Ovary (tissue), 3 donors: ENCODE results near the gene GLCCI1.

Source experiments
- EP300 ChIP-seq: sonication (generic); formaldehyde crosslinking; IDR thresholded peaks from one replicate; pipeline ENCODE4 v1.6.1; 2017; ENCODE audit warnings: antibody characterized with exemption
- TF ChIP-seq, protein P1 (sequence below), 3 donors: fragments of 450-650 bp in 2 of 3; fragments of 200-600 bp in 1 of 3; IDR thresholded peaks; one replicate each; pipeline versions ENCODE4 v1.5.1 to v1.8.0; 2016 to 2022; ENCODE audit warnings: antibody characterized with exemption in 3 of 3, mild to moderate bottlenecking in 1 of 3
- donor health status: DM: no; HTN: no; CAD: no.

DNA sequence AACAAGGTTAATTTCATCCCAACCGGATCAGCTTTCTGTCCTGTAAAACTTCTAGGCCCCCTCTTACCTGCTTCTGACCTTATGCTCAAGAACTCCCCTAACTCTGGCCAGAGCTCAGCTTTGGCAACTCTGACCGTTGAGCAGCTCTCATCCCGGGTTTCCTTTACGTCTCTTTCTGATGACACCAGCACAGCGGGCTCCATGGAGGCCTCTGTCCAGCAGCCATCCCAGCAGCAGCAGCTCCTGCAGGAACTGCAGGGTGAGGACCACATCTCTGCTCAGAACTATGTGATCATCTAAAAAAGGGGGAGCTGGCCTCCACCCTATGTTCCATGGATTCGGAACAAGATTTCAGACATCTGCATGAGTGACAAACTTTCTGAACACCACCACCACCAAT, 117.6 kb downstream of the GLCCI1 start:
- TF ChIP-seq, protein P1, sequence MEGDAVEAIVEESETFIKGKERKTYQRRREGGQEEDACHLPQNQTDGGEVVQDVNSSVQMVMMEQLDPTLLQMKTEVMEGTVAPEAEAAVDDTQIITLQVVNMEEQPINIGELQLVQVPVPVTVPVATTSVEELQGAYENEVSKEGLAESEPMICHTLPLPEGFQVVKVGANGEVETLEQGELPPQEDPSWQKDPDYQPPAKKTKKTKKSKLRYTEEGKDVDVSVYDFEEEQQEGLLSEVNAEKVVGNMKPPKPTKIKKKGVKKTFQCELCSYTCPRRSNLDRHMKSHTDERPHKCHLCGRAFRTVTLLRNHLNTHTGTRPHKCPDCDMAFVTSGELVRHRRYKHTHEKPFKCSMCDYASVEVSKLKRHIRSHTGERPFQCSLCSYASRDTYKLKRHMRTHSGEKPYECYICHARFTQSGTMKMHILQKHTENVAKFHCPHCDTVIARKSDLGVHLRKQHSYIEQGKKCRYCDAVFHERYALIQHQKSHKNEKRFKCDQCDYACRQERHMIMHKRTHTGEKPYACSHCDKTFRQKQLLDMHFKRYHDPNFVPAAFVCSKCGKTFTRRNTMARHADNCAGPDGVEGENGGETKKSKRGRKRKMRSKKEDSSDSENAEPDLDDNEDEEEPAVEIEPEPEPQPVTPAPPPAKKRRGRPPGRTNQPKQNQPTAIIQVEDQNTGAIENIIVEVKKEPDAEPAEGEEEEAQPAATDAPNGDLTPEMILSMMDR (IDR thresholded peaks at IDR 0.05): no peak
- no peak for TF ChIP-seq EP300
